WTC11 (cell line): ENCODE data around the gene DAND5. TPM values are rescaled to one million over a fixed set of nuclear protein-coding genes. Genes with fewer than 3 reads are reported as not detected.

ENCODE experiments used
- ATAC-seq: fragments of 200-7000 bp; cut with Tn5 transposase; 2 replicates; pipeline ENCODE4 v1.10.0; 2021; ENCODE audit warnings: mild to moderate bottlenecking, moderate library complexity
- CTCF ChIA-PET: fragments of 300-600 bp; sonication (Branson Sonifier 250); formaldehyde crosslinking; loops from one replicate; lab custom pipeline; 2021; ENCODE audit warnings: antibody characterized with exemption; lab: Charles Lee
- POLR2A ChIA-PET: fragments of 350-600 bp; sonication (Branson Sonifier 250); formaldehyde crosslinking; loops from one replicate; lab custom pipeline; 2021; ENCODE audit warnings: antibody characterized with exemption; lab: Charles Lee
- DNase-seq: peaks from one replicate; pipeline ENCODE4 v3.0.0; 2021; ENCODE audit warnings: low spot score
- H3K27ac Mint-ChIP-seq: 2 replicates; pipeline ENCODE4 v1.8.0; 2021; ENCODE audit warnings: mixed read lengths
- H3K27me3 Mint-ChIP-seq: 2 replicates; pipeline ENCODE4 v1.8.0; 2021; ENCODE audit warnings: low read depth, mild to moderate bottlenecking, moderate library complexity, mixed read lengths
- H3K36me3 Mint-ChIP-seq: 2 replicates; pipeline ENCODE4 v1.8.0; 2021; ENCODE audit warnings: mixed read lengths
- H3K4me1 Mint-ChIP-seq: 2 replicates; pipeline ENCODE4 v1.8.0; 2022; ENCODE audit warnings: mixed read lengths
- H3K4me3 Mint-ChIP-seq: 2 replicates; pipeline ENCODE4 v1.8.0; 2021; ENCODE audit warnings: mild to moderate bottlenecking, moderate library complexity, mixed read lengths
- H3K9me3 Mint-ChIP-seq: 2 replicates; pipeline ENCODE4 v1.8.0; 2021; ENCODE audit warnings: mixed read lengths
- ATF1 ChIP-seq: sonication (generic); formaldehyde crosslinking; IDR thresholded peaks from 2 replicates; pipeline ENCODE4 v1.8.1; 2023; ENCODE audit warnings: mild to moderate bottlenecking, moderate library complexity, missing genetic modification reagents
- CBFB ChIP-seq: sonication (generic); formaldehyde crosslinking; IDR thresholded peaks from 2 replicates; pipeline ENCODE4 v1.8.1; 2022; ENCODE audit warnings: mild to moderate bottlenecking, low read depth, missing genetic modification reagents
- CREM ChIP-seq: sonication (generic); formaldehyde crosslinking; IDR thresholded peaks from 2 replicates; pipeline ENCODE4 v1.8.1; 2022; ENCODE audit warnings: mild to moderate bottlenecking, missing genetic modification reagents, moderate library complexity
- GABPB1 ChIP-seq: sonication (generic); formaldehyde crosslinking; IDR thresholded peaks from 2 replicates; pipeline ENCODE4 v1.8.1; 2023; ENCODE audit warnings: mild to moderate bottlenecking, missing genetic modification reagents
- GTF2I ChIP-seq: fragments of 250-450 bp; sonication (Bioruptor Pico); conservative IDR thresholded peaks from 2 replicates; pipeline ENCODE4 v1.4.0; 2021; ENCODE audit warnings: mild to moderate bottlenecking
- IRF2 ChIP-seq: sonication (generic); formaldehyde crosslinking; IDR thresholded peaks from 2 replicates; pipeline ENCODE4 v1.8.0; 2022; ENCODE audit warnings: low read depth, missing genetic modification reagents, borderline replicate concordance
- MXD4 ChIP-seq: fragments of 250-450 bp; sonication (Bioruptor Pico); IDR thresholded peaks from 2 replicates; pipeline ENCODE4 v1.8.0; 2021; ENCODE audit warnings: mild to moderate bottlenecking, moderate library complexity, borderline replicate concordance
- NR3C1 ChIP-seq: sonication (generic); formaldehyde crosslinking; conservative IDR thresholded peaks from 2 replicates; pipeline ENCODE4 v1.8.1; 2023; ENCODE audit warnings: low read depth, mild to moderate bottlenecking, missing genetic modification reagents
- OVOL2 ChIP-seq: fragments of 250-450 bp; sonication (Bioruptor Pico); IDR thresholded peaks from 2 replicates; pipeline ENCODE4 v1.9.0; 2021; ENCODE audit warnings: mild to moderate bottlenecking, borderline replicate concordance
- SMAD4 ChIP-seq: sonication (generic); formaldehyde crosslinking; IDR thresholded peaks from 2 replicates; pipeline ENCODE4 v1.8.0; 2022; ENCODE audit warnings: mild to moderate bottlenecking, missing genetic modification reagents
- TCF7 ChIP-seq: sonication (generic); formaldehyde crosslinking; IDR thresholded peaks from 2 replicates; pipeline ENCODE4 v1.8.0; 2022; ENCODE audit warnings: mild to moderate bottlenecking, low read depth, missing genetic modification reagents, moderate library complexity
- TEAD1 ChIP-seq: sonication (generic); formaldehyde crosslinking; IDR thresholded peaks from 2 replicates; pipeline ENCODE4 v1.8.0; 2022; ENCODE audit warnings: mild to moderate bottlenecking, missing genetic modification reagents
- ZNF423 ChIP-seq: fragments of 250-450 bp; sonication (Bioruptor Pico); IDR thresholded peaks from 2 replicates; pipeline ENCODE4 v2.1.2; 2022; ENCODE audit warnings: mild to moderate bottlenecking, moderate library complexity
- total RNA-seq: library from RNA; stranded (reverse); gene quantifications from 3 replicates; pipeline ENCODE4 v1.2.3, GENCODE V29; 2021
- TF ChIP-seq, protein P1 (sequence below): sonication (generic); formaldehyde crosslinking; IDR thresholded peaks from 2 replicates; pipeline ENCODE4 v1.8.0; 2022; ENCODE audit warnings: mild to moderate bottlenecking, missing genetic modification reagents
- TF ChIP-seq, protein P2 (sequence below): fragments of 250-450 bp; sonication (Bioruptor Pico); IDR thresholded peaks from 2 replicates; pipeline ENCODE4 v1.9.0; 2021; ENCODE audit warnings: mild to moderate bottlenecking, borderline replicate concordance
- TF ChIP-seq, protein P3 (sequence below): sonication (generic); formaldehyde crosslinking; IDR thresholded peaks from 2 replicates; pipeline ENCODE4 v1.8.0; 2022; ENCODE audit warnings: missing genetic modification reagents
- TF ChIP-seq, protein P4 (sequence below): fragments of 250-450 bp; sonication (Bioruptor Pico); IDR thresholded peaks from 2 replicates; pipeline ENCODE4 v1.9.0; 2021; ENCODE audit warnings: moderate library complexity, mild to moderate bottlenecking, inconsistent platforms, borderline replicate concordance

The DAND5 gene
- total RNA-seq, 1 experiment from 2014 or later, result 0.22 TPM

DNA sequence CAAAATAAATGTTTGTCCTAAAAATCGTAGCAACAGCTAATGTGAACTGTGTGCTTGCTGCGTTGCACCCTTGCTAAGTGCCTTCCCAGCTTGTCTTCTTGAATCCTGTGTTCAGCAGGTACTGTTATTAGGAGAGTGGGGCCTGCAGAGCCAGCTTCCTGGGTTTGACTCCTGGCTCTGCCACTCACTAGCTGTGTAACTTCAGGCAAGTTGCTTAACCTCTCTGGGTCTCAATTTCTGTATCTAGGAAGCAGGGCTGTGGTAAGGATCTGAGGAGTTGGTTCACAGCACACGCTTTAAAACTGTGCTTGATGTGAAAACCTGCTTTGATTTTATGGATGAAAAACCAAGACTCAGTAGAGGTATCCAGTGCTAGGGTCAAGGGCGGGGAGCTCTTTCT lies 35.9 kb downstream of the DAND5 start:
- Mint-ChIP-seq H3K27me3 (peaks cover 88% of the 10 kb centered on the region), H3K9me3 (no peaks in the 10 kb centered on the region), H3K36me3 (no peaks in the 10 kb centered on the region), H3K4me3 (no peak overlapping the region), H3K4me1 (peaks cover 3% of the 10 kb centered on the region), H3K27ac (no peak overlapping the region)
- CTCF ChIA-PET, result interaction anchor here (0.9 to 4.5 kb wide), 13 partner anchors 20 to 99 kb away, joined by 3 to 36 read pairs (median 5); no protein-coding TSS in a partner anchor
- no peak for DNase-seq
- TF ChIP-seq MXD4 (CRISPR knock-in tag), result no peak
- TF ChIP-seq NR3C1 (CRISPR knock-in tag), result no peak
- TF ChIP-seq TCF7 (CRISPR knock-in tag), result no peak
- TF ChIP-seq, protein P1, sequence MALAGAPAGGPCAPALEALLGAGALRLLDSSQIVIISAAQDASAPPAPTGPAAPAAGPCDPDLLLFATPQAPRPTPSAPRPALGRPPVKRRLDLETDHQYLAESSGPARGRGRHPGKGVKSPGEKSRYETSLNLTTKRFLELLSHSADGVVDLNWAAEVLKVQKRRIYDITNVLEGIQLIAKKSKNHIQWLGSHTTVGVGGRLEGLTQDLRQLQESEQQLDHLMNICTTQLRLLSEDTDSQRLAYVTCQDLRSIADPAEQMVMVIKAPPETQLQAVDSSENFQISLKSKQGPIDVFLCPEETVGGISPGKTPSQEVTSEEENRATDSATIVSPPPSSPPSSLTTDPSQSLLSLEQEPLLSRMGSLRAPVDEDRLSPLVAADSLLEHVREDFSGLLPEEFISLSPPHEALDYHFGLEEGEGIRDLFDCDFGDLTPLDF (CRISPR knock-in tag), result no peak
- TF ChIP-seq GABPB1, result no peak
- TF ChIP-seq, protein P2, sequence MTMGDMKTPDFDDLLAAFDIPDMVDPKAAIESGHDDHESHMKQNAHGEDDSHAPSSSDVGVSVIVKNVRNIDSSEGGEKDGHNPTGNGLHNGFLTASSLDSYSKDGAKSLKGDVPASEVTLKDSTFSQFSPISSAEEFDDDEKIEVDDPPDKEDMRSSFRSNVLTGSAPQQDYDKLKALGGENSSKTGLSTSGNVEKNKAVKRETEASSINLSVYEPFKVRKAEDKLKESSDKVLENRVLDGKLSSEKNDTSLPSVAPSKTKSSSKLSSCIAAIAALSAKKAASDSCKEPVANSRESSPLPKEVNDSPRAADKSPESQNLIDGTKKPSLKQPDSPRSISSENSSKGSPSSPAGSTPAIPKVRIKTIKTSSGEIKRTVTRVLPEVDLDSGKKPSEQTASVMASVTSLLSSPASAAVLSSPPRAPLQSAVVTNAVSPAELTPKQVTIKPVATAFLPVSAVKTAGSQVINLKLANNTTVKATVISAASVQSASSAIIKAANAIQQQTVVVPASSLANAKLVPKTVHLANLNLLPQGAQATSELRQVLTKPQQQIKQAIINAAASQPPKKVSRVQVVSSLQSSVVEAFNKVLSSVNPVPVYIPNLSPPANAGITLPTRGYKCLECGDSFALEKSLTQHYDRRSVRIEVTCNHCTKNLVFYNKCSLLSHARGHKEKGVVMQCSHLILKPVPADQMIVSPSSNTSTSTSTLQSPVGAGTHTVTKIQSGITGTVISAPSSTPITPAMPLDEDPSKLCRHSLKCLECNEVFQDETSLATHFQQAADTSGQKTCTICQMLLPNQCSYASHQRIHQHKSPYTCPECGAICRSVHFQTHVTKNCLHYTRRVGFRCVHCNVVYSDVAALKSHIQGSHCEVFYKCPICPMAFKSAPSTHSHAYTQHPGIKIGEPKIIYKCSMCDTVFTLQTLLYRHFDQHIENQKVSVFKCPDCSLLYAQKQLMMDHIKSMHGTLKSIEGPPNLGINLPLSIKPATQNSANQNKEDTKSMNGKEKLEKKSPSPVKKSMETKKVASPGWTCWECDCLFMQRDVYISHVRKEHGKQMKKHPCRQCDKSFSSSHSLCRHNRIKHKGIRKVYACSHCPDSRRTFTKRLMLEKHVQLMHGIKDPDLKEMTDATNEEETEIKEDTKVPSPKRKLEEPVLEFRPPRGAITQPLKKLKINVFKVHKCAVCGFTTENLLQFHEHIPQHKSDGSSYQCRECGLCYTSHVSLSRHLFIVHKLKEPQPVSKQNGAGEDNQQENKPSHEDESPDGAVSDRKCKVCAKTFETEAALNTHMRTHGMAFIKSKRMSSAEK (CRISPR knock-in tag), result no peak
- no peak for TF ChIP-seq TEAD1 (CRISPR knock-in tag)
- TF ChIP-seq, protein P3, sequence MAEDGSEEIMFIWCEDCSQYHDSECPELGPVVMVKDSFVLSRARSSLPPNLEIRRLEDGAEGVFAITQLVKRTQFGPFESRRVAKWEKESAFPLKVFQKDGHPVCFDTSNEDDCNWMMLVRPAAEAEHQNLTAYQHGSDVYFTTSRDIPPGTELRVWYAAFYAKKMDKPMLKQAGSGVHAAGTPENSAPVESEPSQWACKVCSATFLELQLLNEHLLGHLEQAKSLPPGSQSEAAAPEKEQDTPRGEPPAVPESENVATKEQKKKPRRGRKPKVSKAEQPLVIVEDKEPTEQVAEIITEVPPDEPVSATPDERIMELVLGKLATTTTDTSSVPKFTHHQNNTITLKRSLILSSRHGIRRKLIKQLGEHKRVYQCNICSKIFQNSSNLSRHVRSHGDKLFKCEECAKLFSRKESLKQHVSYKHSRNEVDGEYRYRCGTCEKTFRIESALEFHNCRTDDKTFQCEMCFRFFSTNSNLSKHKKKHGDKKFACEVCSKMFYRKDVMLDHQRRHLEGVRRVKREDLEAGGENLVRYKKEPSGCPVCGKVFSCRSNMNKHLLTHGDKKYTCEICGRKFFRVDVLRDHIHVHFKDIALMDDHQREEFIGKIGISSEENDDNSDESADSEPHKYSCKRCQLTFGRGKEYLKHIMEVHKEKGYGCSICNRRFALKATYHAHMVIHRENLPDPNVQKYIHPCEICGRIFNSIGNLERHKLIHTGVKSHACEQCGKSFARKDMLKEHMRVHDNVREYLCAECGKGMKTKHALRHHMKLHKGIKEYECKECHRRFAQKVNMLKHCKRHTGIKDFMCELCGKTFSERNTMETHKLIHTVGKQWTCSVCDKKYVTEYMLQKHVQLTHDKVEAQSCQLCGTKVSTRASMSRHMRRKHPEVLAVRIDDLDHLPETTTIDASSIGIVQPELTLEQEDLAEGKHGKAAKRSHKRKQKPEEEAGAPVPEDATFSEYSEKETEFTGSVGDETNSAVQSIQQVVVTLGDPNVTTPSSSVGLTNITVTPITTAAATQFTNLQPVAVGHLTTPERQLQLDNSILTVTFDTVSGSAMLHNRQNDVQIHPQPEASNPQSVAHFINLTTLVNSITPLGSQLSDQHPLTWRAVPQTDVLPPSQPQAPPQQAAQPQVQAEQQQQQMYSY (CRISPR knock-in tag), result no peak
- TF ChIP-seq CREM, result no peak
- TF ChIP-seq CBFB (CRISPR knock-in tag), result no peak
- no peak for TF ChIP-seq ATF1
- no peak for TF ChIP-seq GTF2I (CRISPR knock-in tag)
- TF ChIP-seq IRF2, result no peak
- no peak for TF ChIP-seq OVOL2 (CRISPR knock-in tag)
- TF ChIP-seq, protein P4, sequence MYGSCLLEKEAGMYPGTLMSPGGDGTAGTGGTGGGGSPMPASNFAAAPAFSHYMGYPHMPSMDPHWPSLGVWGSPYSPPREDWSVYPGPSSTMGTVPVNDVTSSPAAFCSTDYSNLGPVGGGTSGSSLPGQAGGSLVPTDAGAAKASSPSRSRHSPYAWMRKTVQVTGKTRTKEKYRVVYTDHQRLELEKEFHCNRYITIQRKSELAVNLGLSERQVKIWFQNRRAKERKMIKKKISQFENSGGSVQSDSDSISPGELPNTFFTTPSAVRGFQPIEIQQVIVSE, result no peak
- no peak for ATAC-seq
- POLR2A ChIA-PET, result no interaction called here

DNA sequence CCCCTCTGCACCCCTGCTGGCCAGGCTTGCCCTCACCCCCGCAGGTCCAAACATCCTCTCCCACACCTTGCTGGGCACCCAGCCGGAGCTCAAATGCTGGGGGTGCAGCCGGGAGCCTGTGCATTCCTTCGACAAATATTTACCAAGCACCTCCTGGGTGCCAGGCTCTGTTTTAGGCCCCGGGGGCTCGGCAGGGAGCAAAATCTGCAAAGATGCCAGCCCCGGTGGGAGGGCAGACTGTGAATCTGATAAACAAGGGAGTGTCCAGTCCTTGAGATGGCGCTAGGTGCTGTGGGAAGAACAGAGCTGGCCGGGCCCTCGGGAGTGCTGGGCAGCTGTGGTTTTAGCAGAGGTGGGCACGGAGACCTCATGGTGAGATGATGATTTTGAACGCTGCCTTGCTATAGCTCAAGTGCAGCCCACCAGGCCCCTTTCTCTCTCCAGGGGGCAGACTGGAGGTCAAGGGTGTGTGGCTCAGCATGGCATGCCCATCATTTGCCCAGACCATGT lies 36.5 kb downstream of the DAND5 start:
- DNase-seq (no peak), ATAC-seq (no peak)
- TF ChIP-seq SMAD4 (no peak), ZNF423 (peak; percentile 23; the same call in 1 of the 2 replicates)
- Mint-ChIP-seq H3K4me3 (no peak overlapping the region), H3K27ac (no peak overlapping the region), H3K27me3 (peaks cover 88% of the 10 kb centered on the region), H3K4me1 (peaks cover 8% of the 10 kb centered on the region), H3K36me3 (no peaks in the 10 kb centered on the region), H3K9me3 (no peaks in the 10 kb centered on the region)
- POLR2A ChIA-PET, result no interaction called here
- CTCF ChIA-PET, result interaction anchor here (1.0 to 4.5 kb wide), 8 partner anchors 21 to 88 kb away, joined by 3 to 36 read pairs (median 10); no protein-coding TSS in a partner anchor
